GM12891 (cell line): ENCODE results near the gene GALK2.

Experiments used
- PAX5 ChIP-seq: IDR thresholded peaks from 2 replicates; pipeline ENCODE4 v1.6.1; 2011; ENCODE audit warnings: low read length, moderate library complexity, mild to moderate bottlenecking; ENCODE audit not compliant: insufficient read depth, severe bottlenecking
- POLR2A ChIP-seq: IDR thresholded peaks from 2 replicates; pipeline ENCODE4 v1.6.1; 2011; ENCODE audit warnings: low read depth, low read length, control low read depth
- POLR2AphosphoS5 ChIP-seq: IDR thresholded peaks from 2 replicates; pipeline ENCODE4 v1.6.1; 2011; ENCODE audit warnings: low read depth, low read length, control low read depth
- POU2F2 ChIP-seq: IDR thresholded peaks from 2 replicates; pipeline ENCODE4 v1.6.1; 2011; ENCODE audit warnings: low read depth, mild to moderate bottlenecking, control low read depth, low read length, moderate library complexity
- SPI1 ChIP-seq: IDR thresholded peaks from 2 replicates; pipeline ENCODE4 v1.6.1; 2011; ENCODE audit warnings: low read depth, low read length, control low read depth
- TAF1 ChIP-seq: IDR thresholded peaks from 2 replicates; pipeline ENCODE4 v1.6.1; 2011; ENCODE audit warnings: low read depth, low read length, control low read depth

DNA sequence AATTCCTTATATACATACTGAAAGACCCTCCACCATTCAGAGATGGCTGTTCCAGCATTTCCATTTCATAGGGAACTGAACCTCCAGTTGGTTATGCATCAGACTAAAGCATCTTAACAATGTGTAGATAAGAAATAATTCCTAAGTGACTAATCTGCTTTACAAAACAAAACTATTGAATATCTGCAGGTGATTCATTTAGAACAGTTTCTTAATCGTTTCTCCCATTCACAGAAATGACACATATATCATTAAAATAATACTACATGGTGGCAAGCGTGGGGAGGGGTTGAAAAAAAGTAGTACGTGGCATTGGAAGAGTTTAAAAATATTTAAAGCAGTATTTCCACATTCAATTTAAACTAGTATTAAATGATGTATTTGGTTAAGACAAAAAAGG lies 34.1 kb upstream of the GALK2 start:
- TF ChIP-seq POLR2A: no peak
- TF ChIP-seq POLR2AphosphoS5: no peak
- TF ChIP-seq TAF1: no peak
- TF ChIP-seq POU2F2: no peak
- TF ChIP-seq SPI1: no peak
- no peak for TF ChIP-seq PAX5
